ENCODE data around the gene FCHSD2. TPM values are rescaled to one million over a fixed set of nuclear protein-coding genes. Genes with fewer than 3 reads are reported as not detected.

The FCHSD2 gene
- total RNA-seq, 4 donors from 2014 or later, result 5.7 to 16.8 (median 7.9) TPM

DNA sequence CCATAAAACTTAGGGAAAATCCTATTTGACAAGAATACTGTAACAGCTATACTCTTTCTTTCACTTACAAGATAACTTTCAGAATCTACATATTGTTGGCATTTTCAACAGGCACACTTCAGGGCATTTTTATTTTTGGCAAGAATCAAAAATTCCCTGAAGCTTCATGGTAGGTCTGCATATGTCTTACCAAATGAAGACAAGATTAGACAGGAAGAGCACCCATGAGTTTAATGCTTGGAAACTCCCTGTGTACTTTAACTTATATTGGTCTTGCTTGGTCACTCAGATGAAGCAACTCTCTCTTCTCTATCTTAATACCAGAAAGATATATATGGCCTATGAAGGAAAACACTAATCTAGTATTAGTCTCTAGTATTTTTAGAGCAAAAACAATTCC is 190.2 kb downstream of the FCHSD2 start:
- TF ChIP-seq POLR2A (IDR thresholded peaks at IDR 0.05) (no peak), POLR2AphosphoS5 (IDR thresholded peaks at IDR 0.05) (no peak), CTCF (IDR thresholded peaks at IDR 0.05) (no peak), EP300 (IDR thresholded peaks at IDR 0.05) (no peak)
- H3K9me3 ChIP-seq, result no peaks in the 10 kb centered on the region
- no peaks in the 10 kb centered on the region for H3K4me1 ChIP-seq
- no peak overlapping the region for H3K27ac ChIP-seq
- no peak overlapping the region for H3K4me3 ChIP-seq
- no peaks in the 10 kb centered on the region for H3K27me3 ChIP-seq
- H3K36me3 ChIP-seq, result no peaks in the 10 kb centered on the region
- no peak for DNase-seq (ENCODE audit: low spot score in 2 of 2)

GRCh38 chr11:72951193-72951592 is 190.9 kb downstream of the FCHSD2 start:
- Histone ChIP-seq H3K36me3 (no peaks in the 10 kb centered on the region), H3K27ac (no peak overlapping the region), H3K9me3 (no peaks in the 10 kb centered on the region), H3K4me1 (no peaks in the 10 kb centered on the region), H3K4me3 (no peak overlapping the region), H3K27me3 (no peaks in the 10 kb centered on the region)
- no peak for TF ChIP-seq POLR2A (IDR thresholded peaks at IDR 0.05)
- no peak for TF ChIP-seq EP300 (IDR thresholded peaks at IDR 0.05)
- no peak for TF ChIP-seq CTCF (IDR thresholded peaks at IDR 0.05)
- TF ChIP-seq POLR2AphosphoS5 (IDR thresholded peaks at IDR 0.05), result no peak
- no peak for DNase-seq (ENCODE audit: low spot score in 2 of 2)
- 46% methylated on average over 4 of the region's 4 CpGs for WGBS

GRCh38 chr11:72950685-72951084 is 191.4 kb downstream of the FCHSD2 start:
- Histone ChIP-seq H3K36me3 (no peaks in the 10 kb centered on the region), H3K9me3 (no peaks in the 10 kb centered on the region), H3K4me3 (no peak overlapping the region), H3K27ac (no peak overlapping the region), H3K27me3 (no peaks in the 10 kb centered on the region), H3K4me1 (no peaks in the 10 kb centered on the region)
- WGBS, result 96% methylated on average over 3 of the region's 3 CpGs
- TF ChIP-seq CTCF (IDR thresholded peaks at IDR 0.05), result no peak
- TF ChIP-seq EP300 (IDR thresholded peaks at IDR 0.05), result no peak
- TF ChIP-seq POLR2A (IDR thresholded peaks at IDR 0.05), result no peak
- TF ChIP-seq POLR2AphosphoS5 (IDR thresholded peaks at IDR 0.05), result no peak
- no peak for DNase-seq (ENCODE audit: low spot score in 2 of 2)

DNA sequence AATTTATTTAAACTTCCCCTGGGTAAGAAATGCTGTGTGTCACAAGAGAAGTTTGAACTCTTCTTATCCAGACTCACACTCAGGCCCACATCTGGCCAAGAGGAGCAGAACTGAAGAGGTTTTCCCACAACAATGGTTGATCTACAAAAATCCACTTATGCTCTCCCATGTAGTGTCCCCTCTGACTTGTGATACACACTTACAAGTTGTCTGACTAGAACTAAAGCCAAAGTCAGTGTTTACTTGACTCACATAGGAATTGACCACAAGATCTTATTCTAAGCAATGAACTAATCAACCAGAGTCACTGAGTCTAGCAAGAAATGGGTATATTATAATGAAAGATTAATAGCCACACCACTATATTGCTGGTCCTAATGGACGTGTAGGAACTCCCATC is 194.9 kb downstream of the FCHSD2 start:
- H3K27ac ChIP-seq, result no peak overlapping the region
- TF ChIP-seq POLR2AphosphoS5 (IDR thresholded peaks at IDR 0.05), result no peak
- TF ChIP-seq POLR2A (IDR thresholded peaks at IDR 0.05), result no peak
- TF ChIP-seq EP300 (IDR thresholded peaks at IDR 0.05), result no peak
- no peak for TF ChIP-seq CTCF (IDR thresholded peaks at IDR 0.05)
- no peak overlapping the region for H3K4me3 ChIP-seq
- no peaks in the 10 kb centered on the region for H3K36me3 ChIP-seq
- H3K4me1 ChIP-seq, result no peaks in the 10 kb centered on the region
- no peaks in the 10 kb centered on the region for H3K27me3 ChIP-seq
- no peaks in the 10 kb centered on the region for H3K9me3 ChIP-seq
- WGBS, result 89% methylated on average over 1 of the region's 1 CpG
- no peak for DNase-seq (ENCODE audit: low spot score in 2 of 2)

DNA sequence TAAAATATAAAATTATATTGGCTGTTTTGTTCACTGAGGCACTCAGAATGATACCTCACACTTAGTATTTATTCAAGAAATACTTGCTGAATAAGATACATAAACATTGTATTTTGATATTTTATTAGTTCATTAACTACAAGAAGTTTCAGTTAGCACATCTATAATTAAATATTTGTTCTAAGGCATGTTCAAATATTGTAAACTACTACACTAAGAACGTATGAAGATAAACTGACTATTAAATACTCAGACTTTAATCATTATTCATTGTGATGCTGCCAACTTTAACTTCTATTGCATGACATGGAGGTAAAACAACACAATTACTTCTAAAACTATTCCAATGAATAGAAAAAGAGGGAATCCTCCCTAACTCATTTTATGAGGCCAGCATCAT is 198.5 kb downstream of the FCHSD2 start:
- DNase-seq (ENCODE audit: low spot score in 2 of 2), result no peak
- Histone ChIP-seq H3K9me3 (no peaks in the 10 kb centered on the region), H3K4me3 (no peak overlapping the region), H3K36me3 (no peaks in the 10 kb centered on the region), H3K4me1 (no peaks in the 10 kb centered on the region), H3K27ac (no peak overlapping the region), H3K27me3 (no peaks in the 10 kb centered on the region)
- TF ChIP-seq CTCF (IDR thresholded peaks at IDR 0.05), result no peak
- no peak for TF ChIP-seq POLR2AphosphoS5 (IDR thresholded peaks at IDR 0.05)
- TF ChIP-seq POLR2A (IDR thresholded peaks at IDR 0.05), result no peak
- no peak for TF ChIP-seq EP300 (IDR thresholded peaks at IDR 0.05)
- 46% methylated on average over 1 of the region's 1 CpG for WGBS

Measured in suprapubic skin (tissue), 4 donors.